Epithelial cell of prostate (primary cell): ENCODE measurements around the gene HOXB1.
"Not testable (repeated sequence)": the region's sequence is repeated elsewhere in the genome, so short reads cannot be mapped to it uniquely, and the experiment has no call there.

ENCODE experiments used
- DNase-seq: peaks from one replicate; pipeline ENCODE4 v3.0.0-alpha.2; 2011; ENCODE audit warnings: low read depth, low spot score
- H3K27ac ChIP-seq: fragments of 450-650 bp; 2 replicates; pipeline ENCODE4 v1.5.1; 2017; ENCODE audit warnings: mild to moderate bottlenecking

Gene HOXB1

DNA sequence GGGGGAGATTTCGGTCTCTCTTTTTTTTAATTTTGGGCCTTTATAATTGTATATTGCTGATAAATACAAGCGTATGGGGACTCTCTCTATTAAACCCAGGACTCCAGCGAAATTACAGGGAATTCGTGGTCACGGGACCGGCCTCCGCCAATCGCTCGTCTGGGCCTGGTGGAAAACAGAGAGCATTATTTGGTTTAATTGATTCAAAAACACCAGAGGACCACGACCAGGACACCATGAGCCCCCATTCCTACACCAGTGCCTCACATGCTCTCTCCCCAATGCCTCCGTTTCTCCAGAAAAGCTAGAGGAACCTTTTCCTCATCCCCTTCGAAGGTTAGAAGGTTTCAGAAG is 14.2 kb upstream of the HOXB1 start, which contains the start of gene HOXB2:
Gene HOXB2, minus strand, starts transcription at position 88 of the 354 bp plus-strand sequence. CDS start 198 bp downstream, outside the sequence.
- H3K27ac ChIP-seq = peak within 1 kb of the TSS; percentile 49

DNA sequence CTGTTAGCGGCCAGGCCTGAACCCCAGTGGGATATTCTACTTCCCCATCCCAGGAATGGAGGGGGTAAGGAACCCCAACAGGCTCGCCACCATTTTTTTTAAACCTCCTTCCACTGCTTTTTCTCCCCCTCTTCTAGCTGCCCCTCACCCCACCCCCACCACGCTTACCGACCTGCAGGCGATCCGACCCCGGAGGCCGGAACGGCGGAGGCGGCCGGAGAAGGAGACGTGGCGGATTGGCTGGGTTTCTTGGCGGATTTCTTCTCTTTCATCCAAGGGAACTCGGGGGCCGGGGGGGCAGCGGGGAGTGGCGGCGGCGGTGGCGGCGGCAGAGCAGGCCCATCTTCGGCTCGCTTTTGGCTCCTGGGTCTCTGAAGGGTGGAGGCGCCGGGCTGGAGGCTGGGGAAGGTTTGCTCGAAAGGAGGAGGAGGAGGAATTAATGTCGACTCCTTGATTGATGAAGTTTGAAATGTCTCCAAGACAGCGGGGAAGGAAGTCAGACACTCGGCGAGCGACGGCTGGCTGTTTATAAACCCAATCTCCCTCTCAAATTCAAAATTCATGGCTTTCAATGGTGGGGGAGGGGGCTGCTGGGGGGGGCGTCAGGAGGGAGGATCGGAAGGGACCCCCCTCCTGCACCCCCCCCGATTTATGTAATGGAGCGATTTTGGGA is 13.7 kb upstream of the HOXB1 start:
- H3K27ac ChIP-seq = peak overlapping the region; percentile 49
- DNase-seq = no peak

More for the DNA sequence above, 14.2 kb upstream of the HOXB1 start, which contains the start of gene HOXB2:
- no peak for DNase-seq

GRCh38 chr17:48543854-48544348 is 13.1 kb upstream of the HOXB1 start:
- peak overlapping the region; percentile 49 for H3K27ac ChIP-seq
- DNase-seq = no peak

DNA sequence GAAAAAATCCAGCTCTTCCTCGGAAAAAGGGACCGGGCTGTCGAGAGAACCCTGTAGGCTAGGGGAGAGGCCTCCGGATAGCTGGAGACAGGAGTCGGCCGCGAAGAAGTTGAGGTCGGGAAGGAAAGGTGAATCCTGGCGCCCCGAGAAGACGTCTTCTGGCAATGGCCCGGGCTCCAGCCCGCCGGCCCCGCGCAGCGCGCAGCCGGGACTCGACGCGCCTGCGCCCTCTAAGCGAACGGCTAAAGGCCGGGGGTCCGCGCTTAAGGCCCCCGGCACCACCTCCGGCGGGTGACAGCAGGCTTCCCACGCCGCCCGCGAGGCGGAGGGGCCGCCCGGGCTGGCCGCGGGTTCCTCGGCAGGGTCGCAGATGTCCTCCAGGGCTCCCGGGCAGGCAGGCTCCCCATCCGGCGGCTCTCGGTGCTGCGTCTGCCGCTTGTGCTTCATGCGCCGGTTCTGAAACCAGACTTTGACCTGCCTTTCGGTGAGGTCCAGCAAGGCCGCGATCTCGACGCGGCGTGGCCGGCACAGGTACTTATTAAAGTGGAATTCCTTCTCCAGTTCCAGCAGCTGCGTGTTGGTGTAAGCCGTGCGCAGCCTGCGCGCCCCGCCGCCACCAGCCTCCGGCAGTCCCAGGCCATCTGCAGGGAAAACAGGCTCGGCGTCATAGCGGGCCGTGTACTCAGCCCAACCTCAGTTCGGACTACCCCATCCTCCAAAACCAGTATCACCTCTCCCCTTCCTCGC is 12.5 kb upstream of the HOXB1 start:
- H3K27ac ChIP-seq = peak overlapping the region; percentile 49
- no peak for DNase-seq

DNA sequence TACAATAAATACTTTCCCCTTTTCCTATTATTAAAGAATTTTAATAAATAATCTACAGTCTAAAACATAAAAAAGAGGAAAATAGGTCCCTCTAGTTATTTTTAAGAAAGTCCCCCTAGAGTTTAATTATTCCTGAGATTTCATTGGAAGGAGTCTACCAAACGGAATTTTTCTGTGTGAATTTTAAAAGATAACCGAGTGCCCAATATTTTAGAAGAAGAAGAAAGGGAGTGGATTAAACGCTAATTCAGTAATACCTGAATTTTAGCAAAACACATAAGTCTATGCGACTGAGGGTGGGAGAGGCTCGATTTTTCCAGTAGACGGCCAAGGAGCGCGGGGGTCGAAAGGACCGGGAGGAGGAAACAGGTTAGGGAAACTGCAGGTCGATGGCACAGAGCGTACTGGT is 11.9 kb upstream of the HOXB1 start:
- DNase-seq = no peak
- H3K27ac ChIP-seq = peak overlapping the region; percentile 49

DNA sequence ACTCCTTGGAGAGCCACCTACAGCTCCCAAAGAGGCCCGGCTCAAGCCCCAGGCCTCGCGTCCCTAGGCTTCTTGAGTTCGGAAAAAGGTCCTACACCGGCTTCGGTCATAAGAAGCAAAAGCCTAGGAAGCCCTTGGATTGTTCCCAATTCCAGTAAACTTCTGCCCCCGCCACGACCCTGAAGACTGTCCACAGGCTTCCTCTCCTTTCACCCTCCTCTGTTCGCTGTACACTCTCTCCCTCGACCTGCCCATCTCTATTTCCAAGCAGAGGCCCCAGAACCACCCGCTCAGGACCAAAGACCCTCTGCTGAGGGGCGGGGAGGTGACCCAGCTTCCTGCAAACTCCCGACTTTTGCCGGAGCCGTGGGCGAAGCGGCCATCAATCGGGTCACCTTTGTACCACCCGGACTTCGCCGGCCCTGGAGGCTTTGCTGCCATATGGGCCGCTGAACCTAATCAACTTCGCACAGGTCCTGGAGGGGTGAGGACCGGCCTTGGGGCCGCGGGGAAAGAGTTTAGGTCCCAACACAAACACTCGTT is 11.4 kb upstream of the HOXB1 start:
- H3K27ac ChIP-seq = no peak overlapping the region
- no peak for DNase-seq

DNA sequence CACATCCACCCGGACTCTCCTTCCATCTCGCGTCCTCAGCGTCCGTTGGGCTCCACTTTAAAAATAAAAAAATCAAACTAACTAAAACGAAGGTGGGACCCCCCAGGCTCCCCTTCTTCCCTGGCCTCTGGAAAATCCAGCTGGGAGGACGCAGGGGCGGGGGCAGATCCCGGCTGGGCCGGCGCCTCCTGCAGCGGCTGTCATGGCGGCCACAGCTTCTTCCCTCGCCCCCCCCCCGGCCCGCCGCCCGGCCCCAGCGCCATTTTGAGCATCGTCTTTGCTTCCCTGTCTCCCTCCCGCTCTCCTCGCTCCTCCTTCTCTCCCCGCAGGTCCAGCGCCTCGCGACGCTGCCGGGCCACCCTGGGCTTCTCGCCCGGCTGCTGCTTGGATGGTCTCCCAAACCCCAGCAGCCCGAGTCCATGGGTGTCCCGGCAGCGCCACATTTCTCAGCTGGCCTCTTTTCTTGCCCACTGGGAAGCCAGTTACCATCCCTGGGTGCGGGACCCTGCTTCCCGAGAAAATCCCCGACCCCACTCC is 10.8 kb upstream of the HOXB1 start:
- no peak for DNase-seq
- H3K27ac ChIP-seq = no peak overlapping the region

DNA sequence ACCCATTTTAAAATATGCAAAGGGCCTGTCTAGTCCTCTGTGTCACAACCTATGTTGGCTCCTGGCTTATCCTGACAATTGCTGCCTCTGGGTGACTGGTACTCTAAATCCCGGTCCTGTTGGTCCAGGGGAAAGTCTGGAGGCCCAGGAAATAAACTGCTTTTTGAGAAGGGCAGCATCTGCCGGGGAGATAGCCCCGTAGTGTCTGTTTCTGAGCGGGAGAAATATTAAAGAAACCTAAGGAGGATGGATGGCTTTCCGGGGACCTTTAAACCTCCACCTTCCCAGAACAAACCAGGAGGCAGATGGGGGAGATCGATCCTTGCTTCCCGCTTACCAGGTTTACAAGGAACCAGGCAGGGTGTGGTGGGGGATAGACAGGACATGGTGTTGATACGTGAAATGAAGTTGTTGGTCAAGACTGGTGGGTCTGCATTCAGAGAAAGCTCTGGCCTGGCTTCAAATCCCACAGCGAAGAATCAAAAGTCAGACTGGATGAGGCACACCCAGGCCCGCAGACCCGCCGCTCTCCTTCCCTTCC is 10.3 kb upstream of the HOXB1 start:
- DNase-seq = no peak
- H3K27ac ChIP-seq = no peak overlapping the region

DNA sequence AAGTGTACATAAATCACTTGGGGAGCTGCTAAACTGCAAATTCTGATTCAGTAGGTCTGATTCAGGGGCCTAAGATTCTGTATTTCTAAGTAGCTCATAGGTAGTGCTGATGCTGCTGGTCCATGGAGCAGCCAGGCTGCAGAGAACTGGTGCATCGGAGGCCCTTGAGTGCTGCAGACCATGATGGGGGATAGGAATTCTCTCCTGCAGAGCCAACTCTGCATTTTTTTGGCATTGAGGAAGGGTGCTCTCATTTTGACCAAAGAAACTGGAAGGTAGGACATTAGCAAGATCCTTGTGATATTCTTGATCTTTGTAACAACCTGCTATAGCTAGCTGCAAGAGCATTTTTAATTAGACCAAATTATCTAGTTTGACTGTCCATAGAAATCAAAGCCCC is 9.4 kb upstream of the HOXB1 start:
- H3K27ac ChIP-seq = no peak overlapping the region
- DNase-seq = no peak

GRCh38 chr17:48539177-48539576 is 8.4 kb upstream of the HOXB1 start:
- peak; percentile 31 for DNase-seq
- H3K27ac ChIP-seq = no peak overlapping the region

- DNase-seq = no peak
- no peak overlapping the region for H3K27ac ChIP-seq
Measured at GRCh38 chr17:48537316-48537715, 6.5 kb upstream of the HOXB1 start.

DNA sequence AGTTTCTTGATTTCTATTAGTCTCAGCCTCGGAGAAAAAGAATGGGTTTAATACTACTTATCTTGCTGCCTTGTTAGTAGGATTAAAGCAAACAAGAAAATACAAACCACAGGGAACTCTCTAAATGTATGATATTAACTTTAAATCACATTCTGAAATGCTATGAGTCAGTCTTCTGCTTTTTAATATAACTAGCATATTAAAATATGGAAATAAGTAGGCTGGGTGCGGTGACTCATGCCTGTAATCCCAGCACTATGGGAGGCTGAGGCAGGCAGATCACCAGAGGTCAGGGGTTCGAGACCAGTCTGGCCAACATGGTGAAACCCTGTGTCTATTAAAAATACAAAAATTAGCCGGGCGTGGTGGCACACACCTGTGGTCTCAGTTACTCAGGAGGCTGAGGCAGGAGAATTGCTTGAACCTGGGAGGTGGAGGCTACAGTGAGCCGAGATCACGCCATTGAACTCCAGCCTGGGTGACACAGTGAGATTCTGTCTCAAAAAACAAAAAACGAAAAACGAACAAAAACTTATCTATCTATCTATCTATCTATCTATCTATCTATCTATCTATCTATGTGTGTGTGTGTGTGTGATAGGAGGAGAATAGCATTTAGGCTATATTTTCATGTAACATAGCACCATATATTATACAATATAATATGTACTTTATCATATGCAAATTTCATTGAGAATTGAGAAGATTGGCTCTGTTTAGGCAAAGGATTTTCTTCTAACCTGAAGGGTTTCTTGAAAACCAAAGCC is 5.2 kb upstream of the HOXB1 start:
- not testable (repeated sequence) for DNase-seq, H3K27ac ChIP-seq

DNA sequence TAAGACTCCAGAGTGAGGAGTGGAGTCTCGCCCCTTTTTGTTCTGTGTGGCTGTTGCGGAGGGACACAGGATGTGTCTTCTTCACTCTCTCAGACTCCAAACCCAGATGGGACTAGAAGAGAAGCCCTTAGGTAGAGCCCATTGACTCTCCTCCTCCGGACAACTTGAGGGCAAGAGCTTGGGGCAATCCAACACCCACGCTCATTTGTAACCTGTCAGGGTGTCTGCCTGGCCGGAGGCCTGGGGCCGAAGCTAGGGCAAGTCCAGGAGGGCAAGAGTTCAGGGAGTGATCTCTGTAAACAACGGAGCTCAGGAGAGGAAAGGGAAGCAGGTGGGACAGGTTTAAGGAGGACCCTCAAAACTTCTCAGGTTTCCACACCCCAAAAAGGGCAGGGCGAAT is 1.4 kb upstream of the HOXB1 start:
- DNase-seq = no peak
- no peak overlapping the region for H3K27ac ChIP-seq

- no peak for DNase-seq
- no peak overlapping the region for H3K27ac ChIP-seq
Measured at GRCh38 chr17:48530208-48530886, 464 bp downstream of the HOXB1 start.

DNA sequence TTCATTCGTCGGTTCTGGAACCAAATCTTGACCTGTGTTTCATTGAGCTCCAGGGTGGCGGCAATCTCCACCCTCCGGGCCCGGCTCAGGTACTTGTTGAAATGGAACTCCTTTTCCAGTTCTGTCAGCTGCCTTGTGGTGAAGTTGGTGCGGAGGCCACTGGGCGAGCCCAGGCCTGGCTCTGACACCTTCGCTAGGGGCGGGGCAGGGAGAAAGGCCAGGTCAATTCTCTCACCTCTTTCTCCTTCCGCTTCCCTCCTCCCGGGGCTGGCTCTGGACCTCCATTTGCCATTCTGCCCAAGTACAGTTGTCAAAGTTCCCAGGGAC is 1.2 kb downstream of the HOXB1 start:
- DNase-seq = no peak
- H3K27ac ChIP-seq = no peak overlapping the region

GRCh38 chr17:48528936-48529682 is 1.7 kb downstream of the HOXB1 start:
- no peak for DNase-seq
- H3K27ac ChIP-seq = no peak overlapping the region

GRCh38 chr17:48528153-48528935 is 2.5 kb downstream of the HOXB1 start:
- no peak overlapping the region for H3K27ac ChIP-seq
- no peak for DNase-seq

- no peak overlapping the region for H3K27ac ChIP-seq
- no peak for DNase-seq
Measured at GRCh38 chr17:48527547-48527932, 3.3 kb downstream of the HOXB1 start.
